HepG2 (cell line): ENCODE results near the gene TTC6. TPM values are rescaled to one million over a fixed set of nuclear protein-coding genes. Genes with fewer than 3 reads are reported as not detected.

Experiments used
- ATAC-seq: fragments of 200-7000 bp; cut with Tn5 transposase; 3 replicates; pipeline ENCODE4 v1.9.1; 2020; ENCODE audit warnings: mild to moderate bottlenecking, moderate library complexity
- BruUV-seq: library from RNA; stranded (reverse); fragments of 400-500 nt; replicated peaks from 2 replicates; lab custom pipeline; 2021; lab: Mats Ljungman, UMichigan
- CTCF ChIA-PET: fragments of 300-600 bp; formaldehyde crosslinking; extraction: SDS; loops from one replicate; lab custom pipeline; 2021; ENCODE audit warnings: low total read pairs, inconsistent platforms, low intra/inter-chr PET ratio; lab: Yijun Ruan, JAX
- POLR2A ChIA-PET: fragments of 350-600 bp; sonication (Branson Sonifier 250); formaldehyde crosslinking; loops from one replicate; lab custom pipeline; 2020; ENCODE audit warnings: antibody characterized with exemption, inconsistent platforms; lab: Yijun Ruan, JAX
- DNase-seq: peaks from one replicate; pipeline ENCODE4 v3.0.0-alpha.2; 2015; ENCODE audit warnings: low spot score
- FAIRE-seq: peaks from 3 replicates; lab custom pipeline; 2011; peaks lifted over from hg19 to GRCh38; lab: Jason Lieb, UNC
- H2AFZ ChIP-seq: one replicate; pipeline ENCODE4 v1.6.1; 2011; ENCODE audit warnings: low read length, inconsistent platforms
- H3K27ac ChIP-seq: fragments of 300-600 bp; 3 replicates; pipeline ENCODE4 v1.8.0; 2011; ENCODE audit warnings: mixed run types, mild to moderate bottlenecking, mixed read lengths, low read length, inconsistent platforms; ENCODE audit not compliant: insufficient read depth; ENCODE audit errors: extremely low read length
- H3K27me3 ChIP-seq, 2 experiments: fragments of 200-600 bp in 1 of 2; 2 replicates in 1 of 2; 3 replicates in 1 of 2; pipeline versions ENCODE4 v1.6.0 to v1.8.0; 2011; ENCODE audit warnings: low read length in 2 of 2, mild to moderate bottlenecking in 2 of 2, moderate library complexity in 2 of 2, inconsistent platforms in 1 of 2; ENCODE audit not compliant: insufficient read depth in 2 of 2, control insufficient read depth in 1 of 2
- H3K36me3 ChIP-seq, 2 experiments: fragments of 200-600 bp in 1 of 2; replicated peaks in 1 of 2; 2 replicates in 1 of 2; 3 replicates in 1 of 2; pipeline versions ENCODE4 v1.5.1 to v1.8.0; 2011; ENCODE audit warnings: low read length in 2 of 2, inconsistent platforms in 1 of 2; ENCODE audit not compliant: insufficient read depth in 2 of 2, control insufficient read depth in 1 of 2
- H3K4me1 ChIP-seq: 2 replicates; pipeline ENCODE4 v1.5.1; 2012; ENCODE audit warnings: low read length, inconsistent platforms; ENCODE audit not compliant: insufficient read depth
- H3K4me2 ChIP-seq: 2 replicates; pipeline ENCODE4 v1.6.0; 2011; ENCODE audit warnings: low read depth, low read length, inconsistent platforms
- H3K4me3 ChIP-seq, 3 experiments: fragments of 200-600 bp in 1 of 3; sonication (generic), shearing (Covaris generic) in 1 of 3; replicated peaks in 1 of 3; 2 replicates each; pipeline ENCODE4 v1.5.1; 2011 to 2016; ENCODE audit warnings: low read length in 3 of 3, inconsistent platforms in 2 of 3, low read depth in 2 of 3, mild to moderate bottlenecking in 2 of 3, control low read depth in 1 of 3, mixed read lengths in 1 of 3; ENCODE audit not compliant: insufficient read depth in 1 of 3
- H3K79me2 ChIP-seq: one replicate; pipeline ENCODE4 v1.6.1; 2011; ENCODE audit warnings: low read length, inconsistent platforms; ENCODE audit not compliant: insufficient read depth
- H3K9ac ChIP-seq: 2 replicates; pipeline ENCODE4 v1.6.0; 2011; ENCODE audit warnings: mild to moderate bottlenecking, low read depth, low read length, inconsistent platforms; ENCODE audit not compliant: insufficient read depth
- H3K9me3 ChIP-seq: 2 replicates; pipeline ENCODE4 v1.5.1; 2012; ENCODE audit warnings: mild to moderate bottlenecking, low read length
- H4K20me1 ChIP-seq: 2 replicates; pipeline ENCODE4 v1.6.0; 2011; ENCODE audit warnings: inconsistent platforms, mild to moderate bottlenecking, low read length, moderate library complexity; ENCODE audit not compliant: insufficient read depth
- CREM ChIP-seq, 2 experiments: sonication (generic) in 1 of 2; formaldehyde crosslinking in 1 of 2; IDR thresholded peaks; 2 replicates each; pipeline versions ENCODE4 v1.4.0 to v1.6.1; 2016 to 2020; ENCODE audit warnings: antibody characterized with exemption in 1 of 2, mild to moderate bottlenecking in 1 of 2, missing genetic modification reagents in 1 of 2
- HMG20B ChIP-seq: conservative IDR thresholded peaks from 2 replicates; pipeline ENCODE4 v1.6.1; 2016; ENCODE audit warnings: missing genetic modification reagents, missing compliant biosample characterization
- HNF4A ChIP-seq: sonication (generic); formaldehyde crosslinking; IDR thresholded peaks from 2 replicates; pipeline ENCODE4 v1.4.0; 2020; ENCODE audit warnings: missing genetic modification reagents
- SMYD3 ChIP-seq: sonication (generic); formaldehyde crosslinking; IDR thresholded peaks from 2 replicates; pipeline ENCODE4 v1.8.1; 2023; ENCODE audit warnings: mild to moderate bottlenecking, missing genetic modification reagents
- ZNF30 ChIP-seq: sonication (generic); formaldehyde crosslinking; IDR thresholded peaks from 2 replicates; pipeline ENCODE4 v1.5.0; 2020; ENCODE audit warnings: mild to moderate bottlenecking, missing genetic modification reagents
- ZNF496 ChIP-seq: sonication (generic); formaldehyde crosslinking; IDR thresholded peaks from 2 replicates; pipeline ENCODE4 v1.8.1; 2023; ENCODE audit warnings: mild to moderate bottlenecking, moderate library complexity, missing genetic modification reagents; ENCODE audit not compliant: insufficient replicate concordance
- ZNF547 ChIP-seq: sonication (generic); formaldehyde crosslinking; IDR thresholded peaks from 2 replicates; pipeline ENCODE4 v1.5.1; 2020; ENCODE audit warnings: mild to moderate bottlenecking, missing genetic modification reagents
- WGBS: methylation state at CpG from one replicate; pipeline ENCODE4 v1.1.6; 2017; ENCODE audit warnings: low lambda C conversion rate; 5-methylcytosine and 5-hydroxymethylcytosine counted together
- in situ Hi-C: cut with HindIII; loops from 2 replicates; pipeline ENCODE4 v1.10.0; 2017; ENCODE audit warnings: low pct_unique_long_range_greater_than_20kb; ENCODE audit not compliant: extremely low pct_ligation_motif_present
- intact Hi-C: fragments of 100-400 bp; cut with micrococcal nuclease; formaldehyde crosslinking; loops from one replicate; pipeline ENCODE4 v1.10.0; 2022; ENCODE audit not compliant: unreplicated experiment
- polyA plus RNA-seq, 8 experiments: library from polyadenylated mRNA; depleted of rRNA in 3 of 8; stranded (reverse) in 7 of 8; unstranded in 1 of 8; fragments of >200 nt; fragmentation: Illumina TruSeq in 4 of 8; extraction: Trizol in 4 of 8; gene quantifications; 2 replicates each; pipeline versions ENCODE4 v1.2.1 to v1.2.3, GENCODE V29; 2011 to 2016; ENCODE audit warnings: low read depth in 4 of 8, missing spikeins in 1 of 8, mixed read lengths in 1 of 8; ENCODE audit not compliant: insufficient read depth in 1 of 8
- total RNA-seq, 5 experiments: library from RNA; depleted of rRNA; stranded (reverse); fragments of >200 nt; fragmentation: Illumina TruSeq; extraction: Trizol; gene quantifications; 2 replicates each; pipeline ENCODE4 v1.2.3, GENCODE V29; 2016; ENCODE audit warnings: low read depth in 1 of 5
- TF ChIP-seq, protein P1 (sequence below): sonication (generic); formaldehyde crosslinking; IDR thresholded peaks from 2 replicates; pipeline ENCODE4 v1.4.0; 2020; ENCODE audit warnings: missing genetic modification reagents
- TF ChIP-seq, protein P2 (sequence below): sonication (generic); formaldehyde crosslinking; IDR thresholded peaks from 2 replicates; pipeline ENCODE4 v1.8.0; 2022; ENCODE audit warnings: mild to moderate bottlenecking, missing genetic modification reagents, borderline replicate concordance
- TF ChIP-seq, protein P3 (sequence below): sonication (generic); formaldehyde crosslinking; IDR thresholded peaks from 2 replicates; pipeline ENCODE4 v1.8.1; 2023; ENCODE audit warnings: mild to moderate bottlenecking, missing genetic modification reagents

The TTC6 gene
- total and polyA plus RNA-seq, 2 of the 13 experiments (the other 11 are each of a cell fraction or from before 2014, with no cell fraction given): 9.3 to 27.4 TPM

DNA sequence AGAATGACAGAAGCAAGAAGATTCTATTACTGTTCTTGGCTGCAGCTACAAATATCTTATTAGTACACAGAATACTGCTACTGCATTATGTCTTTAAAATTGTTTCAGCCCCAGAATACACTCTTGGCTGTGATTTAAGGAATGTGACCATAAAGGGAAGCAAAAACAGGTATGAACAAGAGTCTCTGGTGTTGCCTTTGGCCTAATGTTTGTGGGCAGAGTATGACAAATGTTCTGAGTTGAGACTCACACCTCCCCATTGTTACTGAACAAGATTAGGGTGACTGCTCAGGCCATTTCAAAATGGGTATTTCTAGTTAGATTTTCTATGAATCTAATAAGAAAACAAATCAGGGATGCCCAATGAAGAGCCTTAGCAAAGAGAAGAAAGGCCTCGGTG lies 28.5 kb downstream of the TTC6 start:
- ATAC-seq: no peak
- WGBS: 96% methylated on average over 1 of the region's 1 CpG
- DNase-seq: no peak
- peaks cover 19% of the 10 kb centered on the region for H3K4me1 ChIP-seq
- intact Hi-C loops (no loop called here), in situ Hi-C loops (no loop called here)
- no peak overlapping the region for H3K4me2 ChIP-seq
- H3K27me3 ChIP-seq: no peaks in the 10 kb centered on the region
- ChIA-PET POLR2A (no interaction called here), CTCF (no interaction called here)
- H3K27ac ChIP-seq: no peak overlapping the region
- no peak overlapping the region for H2AFZ ChIP-seq
- FAIRE-seq: no peak
- H3K9me3 ChIP-seq: no peaks in the 10 kb centered on the region
- H4K20me1 ChIP-seq: no peaks in the 10 kb centered on the region
- peaks cover 0 to 5% of the 10 kb centered on the region in 2 experiments; a peak in 4 of 5 replicates for H3K36me3 ChIP-seq
- no TSS peak for BruUV-seq
- no peaks in the 10 kb centered on the region for H3K79me2 ChIP-seq
- H3K9ac ChIP-seq: no peak overlapping the region
- 0 out of 2 replicates have a peak, but pooled peaks have one; percentile 29 for TF ChIP-seq ZNF30 (CRISPR knock-in tag)
- TF ChIP-seq, protein P1, sequence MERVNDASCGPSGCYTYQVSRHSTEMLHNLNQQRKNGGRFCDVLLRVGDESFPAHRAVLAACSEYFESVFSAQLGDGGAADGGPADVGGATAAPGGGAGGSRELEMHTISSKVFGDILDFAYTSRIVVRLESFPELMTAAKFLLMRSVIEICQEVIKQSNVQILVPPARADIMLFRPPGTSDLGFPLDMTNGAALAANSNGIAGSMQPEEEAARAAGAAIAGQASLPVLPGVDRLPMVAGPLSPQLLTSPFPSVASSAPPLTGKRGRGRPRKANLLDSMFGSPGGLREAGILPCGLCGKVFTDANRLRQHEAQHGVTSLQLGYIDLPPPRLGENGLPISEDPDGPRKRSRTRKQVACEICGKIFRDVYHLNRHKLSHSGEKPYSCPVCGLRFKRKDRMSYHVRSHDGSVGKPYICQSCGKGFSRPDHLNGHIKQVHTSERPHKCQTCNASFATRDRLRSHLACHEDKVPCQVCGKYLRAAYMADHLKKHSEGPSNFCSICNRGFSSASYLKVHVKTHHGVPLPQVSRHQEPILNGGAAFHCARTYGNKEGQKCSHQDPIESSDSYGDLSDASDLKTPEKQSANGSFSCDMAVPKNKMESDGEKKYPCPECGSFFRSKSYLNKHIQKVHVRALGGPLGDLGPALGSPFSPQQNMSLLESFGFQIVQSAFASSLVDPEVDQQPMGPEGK: no peak
- no peak overlapping the region for H3K4me3 ChIP-seq

- TSS peak; percentile 19 for BruUV-seq
- Histone ChIP-seq H4K20me1 (no peaks in the 10 kb centered on the region), H3K36me3 (peaks cover 0 to 5% of the 10 kb centered on the region in 2 experiments; a peak in 4 of 5 replicates), H3K4me2 (no peak overlapping the region), H3K27ac (peak overlapping the region; percentile 44), H3K27me3 (no peaks in the 10 kb centered on the region), H3K4me3 (no peak overlapping the region), H3K9ac (no peak overlapping the region), H3K79me2 (no peaks in the 10 kb centered on the region), H3K4me1 (peaks cover 17% of the 10 kb centered on the region), H3K9me3 (peaks cover 12% of the 10 kb centered on the region; the same call in 1 of the 2 replicates), H2AFZ (no peak overlapping the region)
- ChIA-PET CTCF (no interaction called here), POLR2A (interaction anchor here (1.5 to 2.2 kb wide), 4 partner anchors 8 to 239 kb away, joined by 4 to 16 read pairs (median 11); partner anchors contain the start of genes FOXA1 and TTC6)
- DNase-seq: peak; percentile 74
- intact Hi-C loops: no loop called here
- ATAC-seq: peak; percentile 76
- no peak for FAIRE-seq
- 69% methylated on average over 9 of the region's 9 CpGs for WGBS
- in situ Hi-C loops: no loop called here
- TF ChIP-seq CREM (IDR thresholded peaks at IDR 0.05) (peak; percentile 43), CREM (CRISPR knock-in tag; IDR thresholded peaks at IDR 0.05) (no peak), ZNF496 (CRISPR knock-in tag) (no peak), ZNF547 (CRISPR knock-in tag) (peak; percentile 65; the same call in 1 of the 2 replicates), HNF4A (CRISPR knock-in tag) (peak; percentile 79), SMYD3 (CRISPR knock-in tag) (0 out of 2 replicates have a peak, but pooled peaks have one; percentile 32), HMG20B (CRISPR knock-in tag) (no peak)
- TF ChIP-seq, protein P2, sequence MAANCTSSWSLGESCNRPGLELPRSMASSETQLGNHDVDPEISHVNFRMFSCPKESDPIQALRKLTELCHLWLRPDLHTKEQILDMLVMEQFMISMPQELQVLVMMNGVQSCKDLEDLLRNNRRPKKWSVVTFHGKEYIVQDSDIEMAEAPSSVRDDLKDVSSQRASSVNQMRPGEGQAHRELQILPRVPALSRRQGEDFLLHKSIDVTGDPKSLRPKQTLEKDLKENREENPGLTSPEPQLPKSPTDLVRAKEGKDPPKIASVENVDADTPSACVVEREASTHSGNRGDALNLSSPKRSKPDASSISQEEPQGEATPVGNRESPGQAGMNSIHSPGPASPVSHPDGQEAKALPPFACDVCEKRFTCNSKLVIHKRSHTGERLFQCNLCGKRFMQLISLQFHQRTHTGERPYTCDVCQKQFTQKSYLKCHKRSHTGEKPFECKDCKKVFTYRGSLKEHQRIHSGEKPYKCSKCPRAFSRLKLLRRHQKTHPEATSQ: 0 out of 2 replicates have a peak, but pooled peaks have one; percentile 17
- TF ChIP-seq, protein P3, sequence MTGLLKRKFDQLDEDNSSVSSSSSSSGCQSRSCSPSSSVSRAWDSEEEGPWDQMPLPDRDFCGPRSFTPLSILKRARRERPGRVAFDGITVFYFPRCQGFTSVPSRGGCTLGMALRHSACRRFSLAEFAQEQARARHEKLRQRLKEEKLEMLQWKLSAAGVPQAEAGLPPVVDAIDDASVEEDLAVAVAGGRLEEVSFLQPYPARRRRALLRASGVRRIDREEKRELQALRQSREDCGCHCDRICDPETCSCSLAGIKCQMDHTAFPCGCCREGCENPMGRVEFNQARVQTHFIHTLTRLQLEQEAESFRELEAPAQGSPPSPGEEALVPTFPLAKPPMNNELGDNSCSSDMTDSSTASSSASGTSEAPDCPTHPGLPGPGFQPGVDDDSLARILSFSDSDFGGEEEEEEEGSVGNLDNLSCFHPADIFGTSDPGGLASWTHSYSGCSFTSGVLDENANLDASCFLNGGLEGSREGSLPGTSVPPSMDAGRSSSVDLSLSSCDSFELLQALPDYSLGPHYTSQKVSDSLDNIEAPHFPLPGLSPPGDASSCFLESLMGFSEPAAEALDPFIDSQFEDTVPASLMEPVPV (CRISPR knock-in tag): no peak
Measured at GRCh38 chr14:37625597-37626595, 30.5 kb downstream of the TTC6 start.
